Left lobe of liver (tissue), 2 donors: Measurements from ENCODE around the gene CEACAM18. TPM values are rescaled to one million over a fixed set of nuclear protein-coding genes. Genes with fewer than 3 reads are reported as not detected.
"Not testable (repeated sequence)": the region's sequence is repeated elsewhere in the genome, so short reads cannot be mapped to it uniquely, and the experiment has no call there.

ENCODE experiments used
- ATAC-seq: fragments of 200-7000 bp; cut with Tn5 transposase; one replicate; pipeline ENCODE4 v1.9.1; 2020; ENCODE audit warnings: mild to moderate bottlenecking, moderate library complexity
- DNase-seq: peaks from one replicate; pipeline ENCODE4 v3.0.0-alpha.2; 2020; ENCODE audit warnings: low spot score
- total RNA-seq: library from RNA; stranded (reverse); gene quantifications from one replicate; pipeline ENCODE4 v1.2.1, GENCODE V29; 2021
- donor health status: DM: no; HTN: no; CAD: no; lungs with moderate emphysema.
- donor health status: DM: no; HTN: yes; CAD: no.

Gene CEACAM18
- total RNA-seq, 1 donor from 2014 or later, result not detected

DNA sequence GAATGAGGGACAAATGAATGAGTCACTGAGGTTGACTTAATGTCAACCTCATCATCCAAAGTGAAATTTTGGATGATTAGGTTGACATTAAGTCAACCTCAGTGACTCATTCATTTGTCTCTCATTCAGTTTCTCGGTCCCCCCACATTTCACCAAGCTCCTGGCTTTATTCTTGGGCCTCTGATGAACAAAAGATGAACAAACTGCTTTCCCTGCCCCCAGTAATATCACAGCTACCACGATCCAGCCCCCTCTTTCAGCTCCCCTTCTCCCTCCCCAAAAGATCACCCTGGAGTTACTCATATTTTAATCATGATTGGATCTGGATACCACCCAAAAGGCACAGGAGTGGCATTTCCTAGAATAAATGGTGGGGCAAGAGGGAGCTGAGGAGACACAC is 10.8 kb downstream of the CEACAM18 start:
- ATAC-seq, result no peak
- no peak for DNase-seq

DNA sequence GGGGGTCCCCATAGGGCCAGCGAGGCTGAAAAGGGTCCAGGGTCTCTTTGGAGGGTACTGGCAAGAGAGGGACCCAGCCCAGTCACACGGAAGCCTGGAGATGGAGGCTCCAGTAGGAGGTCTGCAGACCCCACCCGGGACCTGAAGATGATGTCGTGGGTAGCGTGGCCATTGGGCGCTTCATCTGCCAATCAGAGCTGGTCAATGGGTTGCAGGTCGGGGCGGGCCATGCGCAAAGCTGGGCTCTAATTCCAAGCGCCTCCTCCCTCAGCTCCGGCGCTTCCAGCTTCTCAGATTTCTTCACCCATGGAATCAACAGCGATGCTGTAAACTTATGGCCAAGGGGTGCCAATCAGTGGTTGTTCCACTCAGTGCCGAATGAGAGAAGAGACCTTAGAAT is 12.3 kb downstream of the CEACAM18 start:
- ATAC-seq (no peak), DNase-seq (no peak)

DNA sequence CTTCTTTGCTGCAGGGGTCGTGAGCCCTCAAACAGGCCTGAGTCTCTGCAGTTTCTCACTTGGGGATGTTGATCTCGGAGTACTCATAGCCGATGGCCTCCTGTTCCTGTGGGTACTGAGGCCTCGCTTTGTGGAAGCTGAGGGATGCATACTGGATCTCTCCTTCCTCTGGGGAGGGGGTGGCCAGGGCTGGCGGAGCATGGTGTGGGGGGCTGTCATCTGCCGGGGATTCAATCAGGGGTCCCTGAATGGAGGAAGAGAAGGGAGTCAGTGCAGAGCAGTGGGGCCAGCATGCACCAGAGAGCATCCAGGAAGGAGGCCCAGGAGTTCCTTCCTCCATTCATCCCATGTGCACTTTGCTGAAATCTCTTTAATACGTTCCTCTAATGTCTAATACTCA is 13.2 kb downstream of the CEACAM18 start:
- DNase-seq (no peak), ATAC-seq (no peak)

DNA sequence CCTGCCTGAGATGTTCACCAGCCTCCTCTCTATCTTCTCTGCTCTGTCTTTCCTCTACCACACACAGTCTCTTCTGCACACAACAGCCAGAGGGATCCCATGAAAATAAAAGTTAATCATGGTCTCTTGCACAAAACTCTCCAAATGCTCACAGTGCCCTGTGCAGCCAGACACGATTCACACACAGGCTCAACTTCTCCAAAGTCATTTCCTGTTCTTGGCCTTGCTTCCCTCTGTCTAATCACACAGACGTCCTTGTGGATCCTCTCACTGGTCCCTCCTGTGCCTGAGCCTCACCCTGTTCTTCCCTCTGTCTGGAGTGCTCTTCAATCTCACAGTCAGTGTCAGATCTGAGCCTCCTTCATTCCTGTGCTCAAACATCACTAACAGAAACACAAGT is 15.4 kb downstream of the CEACAM18 start:
- no peak for DNase-seq
- ATAC-seq, result no peak

DNA sequence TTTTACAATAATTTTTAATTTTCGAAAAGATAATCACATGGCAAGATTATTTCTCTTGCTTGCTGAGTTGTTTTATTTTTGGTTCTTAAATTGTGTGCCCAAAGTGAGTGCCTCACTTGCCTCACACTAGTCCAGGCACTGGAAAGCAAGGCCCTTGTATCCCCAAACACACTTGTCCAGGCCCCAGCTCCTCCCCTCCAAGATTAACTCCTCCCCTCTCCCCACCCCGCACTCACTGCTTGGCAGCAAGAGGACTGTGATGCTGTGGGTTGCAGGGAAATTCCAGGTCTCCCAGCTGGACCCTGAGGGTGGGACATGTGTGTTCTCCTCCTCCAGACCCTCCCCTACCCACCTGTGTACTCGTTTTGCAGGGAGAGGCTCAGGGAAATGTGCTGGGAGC is 19.3 kb downstream of the CEACAM18 start:
- DNase-seq, result no peak
- no peak for ATAC-seq

DNA sequence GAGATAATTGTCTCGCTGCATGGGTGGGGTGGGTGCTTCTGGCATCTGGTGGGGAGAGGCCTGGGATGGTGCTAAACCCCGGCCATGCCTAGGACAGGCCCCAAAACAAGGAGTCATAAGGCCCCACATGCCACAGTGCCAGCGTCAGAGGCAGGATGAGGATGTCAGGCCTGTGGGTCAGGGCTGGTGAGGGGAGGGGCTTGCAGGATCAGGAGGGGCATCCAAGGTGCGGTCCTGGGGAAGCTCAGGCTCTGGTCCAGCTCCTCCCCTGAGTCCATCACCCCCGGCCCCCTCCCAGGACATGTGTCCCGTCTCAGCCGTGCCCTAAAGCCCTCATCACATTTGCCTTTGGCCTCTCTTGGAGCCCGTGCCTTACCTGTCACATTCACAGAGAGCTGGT is 22.6 kb downstream of the CEACAM18 start:
- DNase-seq, ATAC-seq: not testable (repeated sequence)

DNA sequence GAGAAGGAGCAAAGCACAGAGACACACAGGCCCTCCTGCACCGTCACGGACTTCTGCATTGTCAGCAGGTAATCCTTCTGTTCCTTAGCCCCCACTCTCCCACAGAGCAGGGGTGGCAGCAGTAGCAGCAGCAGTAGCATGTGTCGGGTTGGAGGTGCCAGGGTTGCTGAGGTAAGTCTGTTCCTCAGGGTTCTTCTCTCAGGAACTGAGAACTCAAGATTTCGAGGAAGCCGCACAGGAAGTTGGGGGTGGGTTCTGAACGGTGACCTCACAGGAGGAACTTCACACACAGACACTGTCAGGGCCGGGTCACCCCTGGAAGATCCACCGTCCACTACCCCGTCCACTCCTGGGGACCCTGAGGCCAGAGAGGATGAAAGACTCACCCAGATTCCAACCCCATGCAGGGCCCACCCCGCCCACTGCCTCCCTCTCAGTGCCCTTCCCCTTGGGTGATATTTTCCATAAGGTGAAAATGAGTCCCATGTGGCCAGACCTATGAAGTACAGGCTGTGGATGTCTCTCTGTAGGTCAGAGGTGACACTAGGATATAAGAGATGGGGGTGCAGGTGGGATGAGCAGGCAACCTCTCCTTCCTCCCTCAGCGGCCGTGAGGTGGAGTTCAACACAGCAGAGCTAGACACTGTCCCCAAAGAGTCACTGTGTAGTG is 23.4 kb downstream of the CEACAM18 start, which contains the start of gene SIGLEC12:
Gene SIGLEC12 (minus strand): TSS at position 207 of the 670 bp plus-strand sequence. CDS start 67 bp downstream, at position 140.
- ATAC-seq (peak; percentile 57), DNase-seq (no peak)

DNA sequence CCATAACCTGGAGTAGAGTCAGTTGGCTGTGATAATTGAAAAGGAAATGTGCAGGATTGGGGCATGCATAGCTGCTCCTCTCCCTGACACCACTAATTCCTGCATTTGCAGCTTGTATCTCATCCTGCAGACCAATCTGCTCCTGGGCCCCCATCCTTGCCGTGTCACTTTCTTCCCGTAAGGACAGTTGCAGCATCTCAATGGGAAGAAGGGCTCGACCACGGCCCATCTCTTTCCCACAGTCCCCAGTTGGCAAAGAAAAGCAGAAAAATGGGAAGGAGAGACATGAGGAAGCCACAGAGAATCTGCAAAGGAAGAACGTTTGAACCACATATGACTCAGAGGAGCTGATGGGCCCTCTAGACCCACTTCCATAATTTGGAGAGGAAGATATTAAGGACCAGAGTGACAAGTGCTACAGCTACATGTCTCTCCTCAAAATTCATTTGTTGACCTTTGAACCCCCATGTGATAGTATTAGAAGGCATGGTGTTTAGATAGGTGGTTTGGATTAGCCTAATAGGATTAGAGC is 25.0 kb downstream of the CEACAM18 start:
- DNase-seq (no peak), ATAC-seq (no peak)

DNA sequence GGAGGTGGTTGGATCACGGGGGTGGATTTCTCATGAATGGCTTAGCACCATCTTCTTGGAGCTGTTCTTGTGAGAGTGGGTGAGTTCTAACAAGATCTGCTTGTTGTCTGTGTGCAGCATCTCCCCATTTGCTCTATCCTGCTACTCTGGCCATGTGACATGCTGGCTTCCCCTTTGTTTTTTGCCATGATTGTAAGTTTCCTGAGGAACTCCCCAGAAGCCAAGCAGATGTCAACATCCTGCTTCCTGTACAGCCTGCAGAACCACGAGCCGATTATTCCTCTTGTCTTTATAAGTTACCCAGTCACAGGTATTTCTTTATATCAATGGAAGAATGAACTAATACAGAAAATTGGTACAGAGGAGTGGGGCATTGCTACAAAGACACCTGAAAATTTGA is 25.6 kb downstream of the CEACAM18 start:
- ATAC-seq (no peak), DNase-seq (no peak)

DNA sequence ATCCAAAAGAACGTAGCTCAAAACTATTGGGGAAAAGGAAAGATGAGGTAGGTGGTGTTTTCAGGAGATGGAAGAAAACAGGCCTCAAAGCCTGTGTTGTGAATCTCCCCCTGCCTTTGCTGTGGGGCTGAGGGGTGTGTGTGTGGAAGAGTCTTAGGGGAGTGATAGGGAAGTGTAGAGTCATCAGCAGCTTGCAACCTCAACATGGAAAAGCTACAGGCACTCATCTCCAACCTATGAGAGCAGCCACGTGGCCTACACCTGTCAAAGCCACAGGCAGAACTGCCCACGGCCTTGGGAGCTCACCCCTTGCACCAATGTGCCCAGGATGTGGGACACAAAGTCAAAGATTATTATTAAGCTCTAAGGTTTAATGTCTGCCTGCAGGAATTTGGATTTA is 27.6 kb downstream of the CEACAM18 start:
- DNase-seq (no peak), ATAC-seq (no peak)

DNA sequence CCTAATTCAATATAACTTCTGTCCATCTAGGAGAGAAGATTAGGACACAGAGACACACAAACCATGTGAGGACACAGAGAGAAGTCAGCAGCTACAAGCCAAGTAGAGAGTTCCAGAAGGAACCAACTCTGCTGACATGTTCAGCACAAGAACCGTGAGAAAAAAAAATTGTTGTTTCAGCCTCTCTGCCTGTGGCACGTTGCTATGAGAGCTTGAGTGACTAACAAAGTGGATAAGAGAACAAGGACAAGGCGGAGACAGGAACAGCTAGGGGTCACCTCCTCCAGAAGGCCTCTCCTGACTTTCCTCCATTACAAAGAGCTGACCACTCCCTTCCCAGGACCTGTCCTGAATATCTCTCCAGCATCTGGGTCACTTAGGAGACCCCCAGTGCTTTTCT is 28.9 kb downstream of the CEACAM18 start:
- no peak for DNase-seq

DNA sequence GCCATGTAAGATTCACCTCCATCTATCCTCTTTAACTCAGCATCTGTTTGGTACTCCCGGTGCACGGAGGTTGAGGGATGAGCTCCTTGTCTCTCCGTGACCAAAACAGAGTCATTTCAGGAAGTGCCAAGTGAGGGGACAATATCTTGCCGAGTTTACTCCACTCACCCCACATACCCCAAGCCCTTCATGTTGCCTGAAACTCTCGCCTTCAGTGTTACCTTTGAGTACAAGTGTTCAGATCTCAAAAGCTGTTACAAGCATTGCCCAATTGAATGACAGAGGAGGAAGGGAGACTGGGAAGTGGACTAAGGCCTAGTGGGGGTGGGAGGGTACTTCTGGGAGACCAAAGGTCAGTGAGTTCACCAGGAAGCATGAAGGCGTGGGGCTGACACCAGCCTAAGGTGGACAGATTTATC is 29.3 kb downstream of the CEACAM18 start:
- ATAC-seq (peak; percentile 45), DNase-seq (no peak)

More for the DNA sequence above, 28.9 kb downstream of the CEACAM18 start:
- peak; percentile 38 for ATAC-seq

DNA sequence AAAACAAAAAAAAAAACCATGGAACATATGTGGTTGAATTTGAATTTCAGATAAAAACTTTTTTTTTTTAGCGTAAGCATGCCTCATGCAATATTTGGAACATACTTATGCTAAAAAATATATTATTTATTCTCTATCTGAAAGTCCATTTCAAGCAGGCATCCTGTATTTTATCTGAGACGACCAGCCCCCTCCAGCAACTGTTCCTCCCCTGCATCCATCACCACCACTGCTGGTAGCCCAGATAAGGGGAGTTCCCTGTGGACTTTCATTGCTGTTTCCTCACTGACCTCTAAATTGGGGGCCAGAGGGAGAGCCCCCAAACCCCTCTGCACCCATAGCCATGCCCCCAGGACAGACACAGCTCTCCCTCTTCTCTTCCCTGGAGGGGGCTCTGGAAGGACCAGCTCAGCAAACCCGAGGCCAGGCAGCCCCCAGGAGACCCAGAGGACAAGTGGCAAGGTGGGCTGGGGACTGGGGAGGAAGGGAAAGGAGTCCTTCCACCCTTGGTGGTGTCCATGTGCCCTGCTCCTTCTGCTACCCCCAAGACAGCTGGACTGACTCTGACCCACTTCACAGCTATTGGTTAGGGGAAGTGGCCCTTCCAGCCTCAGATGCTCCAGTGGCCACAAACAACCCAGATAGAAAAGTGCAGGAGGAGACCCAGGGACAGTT is 29.9 kb downstream of the CEACAM18 start:
- DNase-seq (no peak), ATAC-seq (no peak)

DNA sequence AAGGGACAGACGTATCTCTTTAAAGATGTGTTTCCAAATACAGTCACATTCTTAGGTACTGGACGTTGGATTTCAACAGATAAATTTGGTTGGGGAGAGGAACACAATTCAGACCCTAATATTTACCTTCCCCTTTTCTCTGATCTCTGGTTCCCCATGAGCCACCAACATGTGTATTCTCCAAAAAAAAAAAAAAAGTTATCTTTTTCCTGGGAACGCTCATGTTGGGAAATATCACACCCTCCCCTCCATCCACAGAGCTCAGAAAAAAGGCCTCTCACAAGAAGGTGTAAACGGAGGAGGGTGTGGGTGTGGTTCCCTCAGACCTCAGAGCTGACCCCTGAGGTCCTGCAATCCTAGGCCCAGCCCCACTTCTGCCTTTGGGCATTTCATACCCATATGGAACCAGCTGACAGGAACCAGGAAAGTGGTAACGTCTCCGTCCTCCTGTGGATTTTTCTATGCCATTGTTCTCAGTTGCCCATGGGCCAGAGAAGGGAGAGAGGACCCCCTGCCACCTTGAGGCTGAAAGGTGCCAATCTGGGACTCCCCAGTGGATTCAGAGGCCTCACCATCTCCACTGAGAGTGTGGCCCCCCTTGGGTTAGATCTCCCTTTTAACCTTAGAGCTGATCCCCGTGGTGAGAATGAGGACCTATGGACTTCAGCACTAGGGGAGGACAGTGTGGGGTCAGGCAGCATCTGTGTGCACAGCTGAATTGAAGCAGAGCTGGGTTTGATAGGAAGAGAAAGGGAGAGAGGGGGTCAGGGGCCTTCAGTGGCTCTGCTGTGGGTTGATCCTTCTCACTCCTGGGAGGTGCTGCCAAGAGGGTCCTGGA is 31.7 kb downstream of the CEACAM18 start:
- no peak for ATAC-seq
- DNase-seq, result no peak

DNA sequence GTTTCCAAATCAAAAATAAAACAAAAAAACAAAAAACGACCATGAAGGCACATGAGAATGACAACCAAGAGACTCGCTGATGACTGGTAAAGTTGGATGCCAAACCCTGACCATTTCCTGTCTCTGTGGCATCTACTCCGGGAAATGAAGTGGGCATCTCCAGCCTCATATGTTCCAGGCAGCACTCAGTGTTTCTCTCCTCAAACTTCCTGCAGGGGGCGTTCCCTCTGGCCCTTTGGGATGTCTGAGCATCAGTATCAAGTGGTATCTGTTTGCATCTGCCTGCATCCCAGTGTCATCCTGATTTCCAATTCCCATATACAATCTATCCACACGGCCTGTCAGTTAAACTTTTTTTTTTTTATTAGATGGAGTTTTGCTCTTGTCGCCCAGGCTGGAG is 33.0 kb downstream of the CEACAM18 start:
- ATAC-seq (no peak), DNase-seq (no peak)

DNA sequence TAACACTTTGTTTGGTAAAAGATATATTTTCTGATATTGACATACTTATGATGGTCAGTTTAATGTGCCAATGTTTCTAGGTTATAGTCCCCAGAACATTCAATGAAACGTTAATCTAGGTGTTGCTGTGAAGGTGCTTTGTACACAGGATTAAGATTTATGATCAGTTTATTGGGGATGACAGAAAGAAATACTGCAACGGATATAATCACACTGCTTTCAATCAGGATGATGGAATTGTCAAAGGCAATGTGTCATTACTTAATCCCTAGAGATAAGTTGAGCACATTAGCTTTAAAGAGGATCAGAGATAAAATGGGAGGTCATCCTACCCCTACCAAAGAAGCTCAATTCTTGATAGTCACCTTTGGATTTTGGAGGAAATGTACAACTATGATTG is 35.6 kb downstream of the CEACAM18 start:
- ATAC-seq (no peak), DNase-seq (no peak)

DNA sequence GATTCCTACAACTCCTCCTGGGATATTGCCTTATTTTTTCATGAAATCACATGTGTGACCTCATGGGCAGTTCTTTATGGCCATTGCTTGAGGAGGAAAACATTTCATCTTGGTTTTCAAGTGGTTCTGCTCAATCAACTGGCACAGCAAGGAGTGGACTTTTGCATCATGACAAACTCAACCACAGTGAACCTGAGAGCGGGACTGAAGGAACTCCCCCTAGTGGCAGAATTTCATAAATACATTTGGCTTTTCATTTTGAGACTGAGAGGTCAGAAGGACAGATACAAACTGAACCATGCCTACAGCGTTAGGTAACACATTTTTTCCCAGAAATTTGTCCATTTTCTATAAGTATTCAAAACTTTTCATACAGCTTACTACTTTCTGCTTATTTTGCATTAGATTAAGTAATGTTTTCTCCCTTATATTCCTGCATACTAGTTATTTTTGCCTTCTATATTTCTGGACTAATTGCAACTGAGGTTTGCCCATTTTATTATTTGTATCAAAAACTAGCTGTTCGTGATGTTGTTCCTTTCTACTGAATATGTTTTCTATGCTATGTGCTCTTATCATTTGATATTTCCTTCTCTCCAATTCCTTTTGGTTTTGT is 36.6 kb downstream of the CEACAM18 start:
- DNase-seq (no peak), ATAC-seq (peak; percentile 95)

DNA sequence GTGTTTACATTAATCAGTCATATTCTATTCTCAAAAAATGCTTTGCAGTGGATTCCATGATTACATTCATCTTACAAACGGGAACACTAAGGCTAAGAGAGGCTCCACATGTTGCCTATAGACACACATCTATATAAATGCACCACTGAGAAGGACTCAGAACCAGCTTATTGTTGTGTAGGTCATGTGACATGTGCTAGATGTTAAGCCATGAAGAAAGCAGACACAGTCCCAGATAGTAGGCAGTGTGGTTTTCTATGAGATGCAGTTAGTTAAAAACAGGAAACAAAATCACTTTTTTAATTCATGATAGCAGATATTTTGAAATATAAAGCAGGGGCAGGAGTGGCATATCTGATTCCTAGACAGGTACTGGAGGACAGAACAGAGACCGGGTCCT is 42.4 kb downstream of the CEACAM18 start:
- no peak for ATAC-seq

DNA sequence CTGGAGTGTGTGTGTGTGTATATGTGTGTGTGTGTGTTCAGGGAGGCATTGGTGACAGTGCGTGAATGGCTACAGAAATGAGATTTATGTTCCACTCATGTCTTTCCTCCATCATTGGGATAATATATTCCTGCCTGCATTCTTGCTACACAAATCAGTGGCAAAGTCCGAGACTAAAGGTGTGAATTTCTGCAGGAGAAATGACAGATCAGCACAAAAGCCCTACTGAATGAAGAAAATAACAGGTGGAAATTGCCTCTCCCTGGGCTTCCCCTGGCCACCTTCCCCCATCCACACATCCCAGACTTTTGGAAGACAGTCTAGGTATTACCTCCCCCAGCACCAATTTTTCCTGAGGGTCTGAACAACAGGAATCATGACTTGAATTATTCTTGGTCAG is 43.0 kb downstream of the CEACAM18 start:
- ATAC-seq, result no peak

More for the DNA sequence above, 42.4 kb downstream of the CEACAM18 start:
- no peak for DNase-seq

DNA sequence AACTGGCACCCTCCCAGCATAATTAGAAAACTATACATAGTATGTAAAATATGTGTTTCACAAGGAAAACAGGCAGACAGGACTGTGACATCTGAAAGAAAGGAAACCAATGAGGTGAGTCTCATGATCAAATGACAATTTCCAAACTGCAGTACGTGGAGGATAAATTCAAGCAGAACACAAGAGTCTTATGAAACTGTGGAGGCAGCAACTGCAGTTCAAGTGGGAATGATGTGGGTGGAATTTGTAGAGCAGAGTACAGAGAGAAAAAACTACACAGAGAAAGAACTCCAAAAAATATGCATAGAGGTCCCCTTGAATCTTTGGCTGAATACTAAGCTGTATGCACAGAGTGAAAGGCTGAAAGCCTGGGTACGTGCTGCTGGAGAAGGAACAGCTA is 43.4 kb downstream of the CEACAM18 start:
- no peak for ATAC-seq
- DNase-seq, result no peak

More for the DNA sequence above, 43.0 kb downstream of the CEACAM18 start:
- no peak for DNase-seq
